Measurements from ENCODE around the gene THSD4. TPM values are rescaled to one million over a fixed set of nuclear protein-coding genes. Genes with fewer than 3 reads are reported as not detected.

Gene THSD4
- total RNA-seq, 2 experiments from 2014 or later = not detected

- Mint-ChIP-seq H3K4me3 (no peak overlapping the region), H3K27me3 (ENCODE audit: low read depth) (peaks cover 4% of the 10 kb centered on the region), H3K9me3 (ENCODE audit: insufficient read depth) (no peaks in the 10 kb centered on the region), H3K27ac (no peak overlapping the region), H3K4me1 (ENCODE audit: low read depth) (no peaks in the 10 kb centered on the region), H3K36me3 (ENCODE audit: low read depth) (no peaks in the 10 kb centered on the region)
- ChIA-PET POLR2A (no interaction called here), CTCF (no interaction called here)
- DNase-seq (no peak), ATAC-seq (no peak)
Measured at GRCh38 chr15:71228403-71228802, 113.1 kb downstream of the THSD4 start.

- Mint-ChIP-seq H3K27me3 (ENCODE audit: low read depth) (no peaks in the 10 kb centered on the region), H3K27ac (no peak overlapping the region), H3K4me3 (no peak overlapping the region), H3K9me3 (ENCODE audit: insufficient read depth) (no peaks in the 10 kb centered on the region), H3K36me3 (ENCODE audit: low read depth) (no peaks in the 10 kb centered on the region), H3K4me1 (ENCODE audit: low read depth) (no peaks in the 10 kb centered on the region)
- ChIA-PET CTCF (no interaction called here), POLR2A (no interaction called here)
- DNase-seq (no peak), ATAC-seq (no peak)
Measured at GRCh38 chr15:71230303-71230702, 115.0 kb downstream of the THSD4 start.

GRCh38 chr15:71231758-71232157 lies 116.5 kb downstream of the THSD4 start:
- CTCF ChIA-PET = no interaction called here
- H3K9me3 Mint-ChIP-seq (ENCODE audit: insufficient read depth) = no peaks in the 10 kb centered on the region
- no peaks in the 10 kb centered on the region for H3K36me3 Mint-ChIP-seq (ENCODE audit: low read depth)
- ATAC-seq (no peak), DNase-seq (no peak)
- peaks cover 2% of the 10 kb centered on the region for H3K27me3 Mint-ChIP-seq (ENCODE audit: low read depth)
- no peak overlapping the region for H3K27ac Mint-ChIP-seq
- H3K4me1 Mint-ChIP-seq (ENCODE audit: low read depth) = no peaks in the 10 kb centered on the region
- H3K4me3 Mint-ChIP-seq = no peak overlapping the region
- POLR2A ChIA-PET = no interaction called here

- ATAC-seq = no peak
- Mint-ChIP-seq H3K4me1 (ENCODE audit: low read depth) (no peaks in the 10 kb centered on the region), H3K27me3 (ENCODE audit: low read depth) (peaks cover 3% of the 10 kb centered on the region), H3K27ac (no peak overlapping the region), H3K9me3 (ENCODE audit: insufficient read depth) (no peaks in the 10 kb centered on the region), H3K4me3 (no peak overlapping the region), H3K36me3 (ENCODE audit: low read depth) (no peaks in the 10 kb centered on the region)
- ChIA-PET POLR2A (no interaction called here), CTCF (no interaction called here)
- DNase-seq = no peak
Measured at GRCh38 chr15:71232411-71232810, 117.1 kb downstream of the THSD4 start.

- POLR2A ChIA-PET = no interaction called here
Measured at GRCh38 chr15:71237456-71238188, 122.4 kb downstream of the THSD4 start.

GRCh38 chr15:71238926-71239325 lies 123.7 kb downstream of the THSD4 start:
- Mint-ChIP-seq H3K27me3 (ENCODE audit: low read depth) (peaks cover 3% of the 10 kb centered on the region), H3K9me3 (ENCODE audit: insufficient read depth) (no peaks in the 10 kb centered on the region), H3K4me1 (ENCODE audit: low read depth) (no peaks in the 10 kb centered on the region), H3K36me3 (ENCODE audit: low read depth) (no peaks in the 10 kb centered on the region), H3K4me3 (no peak overlapping the region), H3K27ac (no peak overlapping the region)
- POLR2A ChIA-PET = no interaction called here
- CTCF ChIA-PET = no interaction called here
- DNase-seq (no peak), ATAC-seq (no peak)

More at GRCh38 chr15:71237456-71238188, 122.4 kb downstream of the THSD4 start:
- Mint-ChIP-seq H3K27ac (no peak overlapping the region), H3K9me3 (ENCODE audit: insufficient read depth) (no peaks in the 10 kb centered on the region), H3K27me3 (ENCODE audit: low read depth) (peaks cover 3% of the 10 kb centered on the region), H3K36me3 (ENCODE audit: low read depth) (no peaks in the 10 kb centered on the region), H3K4me3 (no peak overlapping the region), H3K4me1 (ENCODE audit: low read depth) (no peaks in the 10 kb centered on the region)
- DNase-seq = no peak
- ATAC-seq = no peak
- CTCF ChIA-PET = no interaction called here

GRCh38 chr15:71239592-71240364 lies 124.5 kb downstream of the THSD4 start:
- H3K4me3 Mint-ChIP-seq = no peak overlapping the region
- no peaks in the 10 kb centered on the region for H3K9me3 Mint-ChIP-seq (ENCODE audit: insufficient read depth)
- no peak overlapping the region for H3K27ac Mint-ChIP-seq
- POLR2A ChIA-PET = no interaction called here
- no peak for ATAC-seq
- no peaks in the 10 kb centered on the region for H3K36me3 Mint-ChIP-seq (ENCODE audit: low read depth)
- CTCF ChIA-PET = no interaction called here
- DNase-seq = no peak
- H3K27me3 Mint-ChIP-seq (ENCODE audit: low read depth) = peaks cover 3% of the 10 kb centered on the region
- H3K4me1 Mint-ChIP-seq (ENCODE audit: low read depth) = no peaks in the 10 kb centered on the region

- no peaks in the 10 kb centered on the region for H3K9me3 Mint-ChIP-seq (ENCODE audit: insufficient read depth)
- no peak for DNase-seq
- H3K27ac Mint-ChIP-seq = no peak overlapping the region
- no peak overlapping the region for H3K4me3 Mint-ChIP-seq
- ChIA-PET CTCF (no interaction called here), POLR2A (no interaction called here)
- no peaks in the 10 kb centered on the region for H3K27me3 Mint-ChIP-seq (ENCODE audit: low read depth)
- no peak for ATAC-seq
- no peaks in the 10 kb centered on the region for H3K4me1 Mint-ChIP-seq (ENCODE audit: low read depth)
- no peaks in the 10 kb centered on the region for H3K36me3 Mint-ChIP-seq (ENCODE audit: low read depth)
Measured at GRCh38 chr15:71242292-71242691, 127.0 kb downstream of the THSD4 start.

GRCh38 chr15:71244250-71244649 lies 129.0 kb downstream of the THSD4 start:
- POLR2A ChIA-PET = no interaction called here
- CTCF ChIA-PET = no interaction called here
- no peak for DNase-seq
- Mint-ChIP-seq H3K27me3 (ENCODE audit: low read depth) (no peaks in the 10 kb centered on the region), H3K9me3 (ENCODE audit: insufficient read depth) (no peaks in the 10 kb centered on the region), H3K4me1 (ENCODE audit: low read depth) (no peaks in the 10 kb centered on the region), H3K27ac (no peak overlapping the region), H3K4me3 (no peak overlapping the region), H3K36me3 (ENCODE audit: low read depth) (no peaks in the 10 kb centered on the region)
- ATAC-seq = no peak

GRCh38 chr15:71245588-71245987 lies 130.3 kb downstream of the THSD4 start:
- no peak overlapping the region for H3K27ac Mint-ChIP-seq
- ATAC-seq (no peak), DNase-seq (no peak)
- H3K27me3 Mint-ChIP-seq (ENCODE audit: low read depth) = no peaks in the 10 kb centered on the region
- H3K36me3 Mint-ChIP-seq (ENCODE audit: low read depth) = no peaks in the 10 kb centered on the region
- H3K4me3 Mint-ChIP-seq = no peak overlapping the region
- ChIA-PET CTCF (no interaction called here), POLR2A (no interaction called here)
- no peaks in the 10 kb centered on the region for H3K4me1 Mint-ChIP-seq (ENCODE audit: low read depth)
- no peaks in the 10 kb centered on the region for H3K9me3 Mint-ChIP-seq (ENCODE audit: insufficient read depth)

GRCh38 chr15:71248386-71248785 lies 133.1 kb downstream of the THSD4 start:
- Mint-ChIP-seq H3K4me3 (no peak overlapping the region), H3K4me1 (ENCODE audit: low read depth) (no peaks in the 10 kb centered on the region), H3K36me3 (ENCODE audit: low read depth) (no peaks in the 10 kb centered on the region), H3K9me3 (ENCODE audit: insufficient read depth) (no peaks in the 10 kb centered on the region), H3K27ac (no peak overlapping the region), H3K27me3 (ENCODE audit: low read depth) (no peaks in the 10 kb centered on the region)
- DNase-seq (no peak), ATAC-seq (no peak)
- ChIA-PET POLR2A (no interaction called here), CTCF (no interaction called here)

- Mint-ChIP-seq H3K4me1 (ENCODE audit: low read depth) (no peaks in the 10 kb centered on the region), H3K27me3 (ENCODE audit: low read depth) (no peaks in the 10 kb centered on the region), H3K4me3 (no peak overlapping the region), H3K9me3 (ENCODE audit: insufficient read depth) (no peaks in the 10 kb centered on the region), H3K36me3 (ENCODE audit: low read depth) (no peaks in the 10 kb centered on the region), H3K27ac (no peak overlapping the region)
- ChIA-PET POLR2A (no interaction called here), CTCF (no interaction called here)
- ATAC-seq = no peak
- DNase-seq = no peak
Measured at GRCh38 chr15:71249986-71250385, 134.7 kb downstream of the THSD4 start.

All from activated CD8-positive, alpha-beta T cell treated with anti-CD3 and anti-CD28 coated beads, Interleukin-2, amount 10 ng/mL, durations not matched to agents 7 days and 5 days (primary cell).